ENCODE data around the gene CPVL. TPM values are rescaled to one million over a fixed set of nuclear protein-coding genes. Genes with fewer than 3 reads are reported as not detected.

The CPVL gene
- total RNA-seq, 2 donors from 2014 or later = 4.0 to 17.9 TPM

GRCh38 chr7:28979776-28980175 is 166.6 kb downstream of the CPVL start:
- Histone ChIP-seq H3K36me3 (replicated peaks in 1 of 2; ENCODE audit: insufficient read depth in 1 of 2, low read depth in 2 of 2) (no peaks in the 10 kb centered on the region), H3K27me3 (no peaks in the 10 kb centered on the region), H3K4me3 (no peak overlapping the region), H3K9me3 (no peaks in the 10 kb centered on the region), H3K4me1 (no peaks in the 10 kb centered on the region), H3K27ac (no peak overlapping the region)
- no peak for TF ChIP-seq POLR2A (IDR thresholded peaks at IDR 0.05)
- TF ChIP-seq, protein P1, sequence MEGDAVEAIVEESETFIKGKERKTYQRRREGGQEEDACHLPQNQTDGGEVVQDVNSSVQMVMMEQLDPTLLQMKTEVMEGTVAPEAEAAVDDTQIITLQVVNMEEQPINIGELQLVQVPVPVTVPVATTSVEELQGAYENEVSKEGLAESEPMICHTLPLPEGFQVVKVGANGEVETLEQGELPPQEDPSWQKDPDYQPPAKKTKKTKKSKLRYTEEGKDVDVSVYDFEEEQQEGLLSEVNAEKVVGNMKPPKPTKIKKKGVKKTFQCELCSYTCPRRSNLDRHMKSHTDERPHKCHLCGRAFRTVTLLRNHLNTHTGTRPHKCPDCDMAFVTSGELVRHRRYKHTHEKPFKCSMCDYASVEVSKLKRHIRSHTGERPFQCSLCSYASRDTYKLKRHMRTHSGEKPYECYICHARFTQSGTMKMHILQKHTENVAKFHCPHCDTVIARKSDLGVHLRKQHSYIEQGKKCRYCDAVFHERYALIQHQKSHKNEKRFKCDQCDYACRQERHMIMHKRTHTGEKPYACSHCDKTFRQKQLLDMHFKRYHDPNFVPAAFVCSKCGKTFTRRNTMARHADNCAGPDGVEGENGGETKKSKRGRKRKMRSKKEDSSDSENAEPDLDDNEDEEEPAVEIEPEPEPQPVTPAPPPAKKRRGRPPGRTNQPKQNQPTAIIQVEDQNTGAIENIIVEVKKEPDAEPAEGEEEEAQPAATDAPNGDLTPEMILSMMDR (IDR thresholded peaks at IDR 0.05) = no peak
- 79 to 81% methylated on average over 3 of the region's 3 CpGs for WGBS, 2 donors
- intact Hi-C loops (cut with DNase I) = no loop called here
- DNase-seq = no peak
- ATAC-seq = no peak

- Histone ChIP-seq H3K27ac (no peak overlapping the region), H3K4me3 (no peak overlapping the region), H3K9me3 (peaks cover 0 to 2% (median 0%) of the 10 kb centered on the region in 3 donors), H3K4me1 (no peaks in the 10 kb centered on the region), H3K36me3 (replicated peaks in 1 of 2; ENCODE audit: insufficient read depth in 1 of 2, low read depth in 2 of 2) (no peaks in the 10 kb centered on the region), H3K27me3 (no peaks in the 10 kb centered on the region)
- intact Hi-C loops (cut with DNase I) = no loop called here
- WGBS, 2 donors = 67 to 87% methylated on average over 1 of the region's 1 CpG
- TF ChIP-seq POLR2A (IDR thresholded peaks at IDR 0.05) = no peak
- TF ChIP-seq, protein P1 (IDR thresholded peaks at IDR 0.05) = no peak
- DNase-seq (no peak), ATAC-seq (no peak)
Observed at GRCh38 chr7:28977881-28978280, 168.5 kb downstream of the CPVL start.

DNA sequence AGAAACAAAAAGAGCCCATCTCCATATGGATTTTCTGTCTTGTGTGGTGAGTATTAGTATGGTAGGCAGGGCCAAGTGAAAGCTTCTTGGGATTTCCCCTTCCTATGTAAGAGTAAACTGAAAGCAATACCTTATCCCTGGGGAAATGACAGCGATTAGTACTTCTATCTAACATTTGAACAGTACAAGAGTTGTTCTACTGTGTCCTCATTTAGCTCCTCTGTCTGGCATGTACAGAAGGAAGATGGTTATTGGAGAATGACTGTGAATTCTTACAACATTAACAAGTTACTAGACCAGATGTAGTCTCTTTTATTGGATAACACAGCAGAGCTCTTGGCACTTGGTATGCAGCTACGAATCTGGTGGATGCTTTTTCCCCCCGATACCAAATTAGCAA is 170.3 kb downstream of the CPVL start:
- 76 to 82% methylated on average over 3 of the region's 3 CpGs for WGBS, 2 donors
- ATAC-seq = no peak
- Histone ChIP-seq H3K4me1 (no peaks in the 10 kb centered on the region), H3K27me3 (no peaks in the 10 kb centered on the region), H3K4me3 (no peak overlapping the region), H3K9me3 (peaks cover 0 to 6% (median 0%) of the 10 kb centered on the region in 3 donors), H3K36me3 (replicated peaks in 1 of 2; ENCODE audit: insufficient read depth in 1 of 2, low read depth in 2 of 2) (no peaks in the 10 kb centered on the region), H3K27ac (no peak overlapping the region)
- DNase-seq = no peak
- TF ChIP-seq, protein P1 (IDR thresholded peaks at IDR 0.05) = no peak
- TF ChIP-seq POLR2A (IDR thresholded peaks at IDR 0.05) = no peak
- intact Hi-C loops (cut with DNase I) = no loop called here

GRCh38 chr7:28973591-28973990 is 172.7 kb downstream of the CPVL start:
- ATAC-seq (no peak), DNase-seq (no peak)
- 80 to 89% methylated on average over 3 of the region's 3 CpGs for whole genome bisulfite sequencing, 2 donors
- Histone ChIP-seq H3K9me3 (peaks cover 0 to 6% (median 0%) of the 10 kb centered on the region in 3 donors), H3K4me3 (no peak overlapping the region), H3K27me3 (no peaks in the 10 kb centered on the region), H3K27ac (no peak overlapping the region), H3K4me1 (no peaks in the 10 kb centered on the region), H3K36me3 (replicated peaks in 1 of 2; ENCODE audit: insufficient read depth in 1 of 2, low read depth in 2 of 2) (no peaks in the 10 kb centered on the region)
- TF ChIP-seq, protein P1 (IDR thresholded peaks at IDR 0.05) = no peak
- no peak for TF ChIP-seq POLR2A (IDR thresholded peaks at IDR 0.05)
- intact Hi-C loops (cut with DNase I) = no loop called here

DNA sequence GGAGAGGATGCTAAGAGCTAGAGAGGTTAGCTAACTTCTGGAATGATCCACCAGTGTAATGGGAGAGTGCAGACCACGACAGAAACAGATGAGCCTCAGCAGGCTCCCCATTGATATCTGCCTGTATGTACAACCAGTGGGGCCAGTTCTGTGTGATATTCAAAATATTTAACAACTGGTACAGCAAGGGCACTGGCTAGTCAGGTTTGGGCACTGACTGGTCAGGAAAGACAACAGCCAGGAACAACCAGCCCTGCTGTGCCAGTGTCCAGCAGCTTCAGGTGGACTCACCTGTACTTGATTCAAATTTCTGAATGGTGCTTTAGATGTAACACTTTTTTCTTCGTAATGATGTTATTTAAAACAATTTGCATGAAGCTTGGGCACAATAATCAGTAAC is 182.3 kb downstream of the CPVL start:
- no peaks in the 10 kb centered on the region for H3K36me3 ChIP-seq (replicated peaks in 1 of 2; ENCODE audit: insufficient read depth in 1 of 2, low read depth in 2 of 2)
- 75 to 89% methylated on average over 2 of the region's 2 CpGs for WGBS, 2 donors
- H3K9me3 ChIP-seq = no peaks in the 10 kb centered on the region
- TF ChIP-seq, protein P1 (IDR thresholded peaks at IDR 0.05) = no peak
- TF ChIP-seq POLR2A (IDR thresholded peaks at IDR 0.05) = no peak
- no peaks in the 10 kb centered on the region for H3K27me3 ChIP-seq
- intact Hi-C loops (cut with DNase I) = no loop called here
- no peaks in the 10 kb centered on the region for H3K4me1 ChIP-seq
- no peak overlapping the region for H3K4me3 ChIP-seq
- no peak overlapping the region for H3K27ac ChIP-seq
- DNase-seq (no peak), ATAC-seq (no peak)

Data from body of pancreas (tissue), 4 donors.